ENCODE data around the gene ANO2. TPM values are rescaled to one million over a fixed set of nuclear protein-coding genes. Genes with fewer than 3 reads are reported as not detected.

Gene ANO2
- total RNA-seq, 1 donor from 2014 or later, result 2.2 TPM

DNA sequence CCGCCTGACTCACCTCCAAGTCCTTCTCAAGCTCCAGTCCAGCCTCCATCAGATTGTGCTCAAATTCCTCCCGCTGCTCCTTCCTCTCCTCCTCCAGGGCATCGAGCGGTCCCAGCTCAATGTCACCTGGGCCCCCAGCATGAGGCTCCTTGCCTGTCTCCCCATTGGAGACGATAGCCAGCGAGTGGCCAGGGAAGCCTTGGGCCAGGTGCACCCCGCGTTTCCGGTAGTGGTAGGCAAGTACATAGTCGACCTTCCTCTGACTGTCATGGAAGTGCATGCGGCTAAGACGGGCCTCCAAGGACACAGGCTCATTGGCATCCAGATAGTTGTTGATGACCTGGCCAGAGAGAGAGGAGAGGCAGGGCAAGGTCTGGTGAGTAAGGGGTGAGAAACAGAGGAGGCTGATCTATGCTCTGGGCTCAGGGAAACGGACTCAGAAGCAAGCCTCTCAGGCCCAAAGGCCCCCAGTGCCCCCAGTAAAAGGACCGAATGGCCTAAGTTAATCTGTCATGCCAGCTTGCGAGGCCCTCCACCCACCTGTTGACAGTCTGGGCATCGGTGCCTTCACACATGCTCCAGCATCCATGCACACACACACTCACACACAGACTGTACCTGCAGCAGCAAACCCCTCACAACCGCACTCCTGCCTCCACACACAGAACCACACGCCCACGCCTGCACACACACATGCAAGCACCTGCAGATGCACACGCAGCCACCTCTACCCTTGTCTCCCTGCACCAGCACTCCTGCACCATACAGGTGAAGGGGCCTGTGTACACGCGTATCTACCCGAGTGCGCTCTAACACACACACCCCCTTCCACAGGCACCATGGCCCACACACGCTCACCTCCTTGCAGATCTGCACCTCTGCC, 23.8 kb downstream of the ANO2 start:
- DNase-seq (ENCODE audit: low read depth), result no peak

DNA sequence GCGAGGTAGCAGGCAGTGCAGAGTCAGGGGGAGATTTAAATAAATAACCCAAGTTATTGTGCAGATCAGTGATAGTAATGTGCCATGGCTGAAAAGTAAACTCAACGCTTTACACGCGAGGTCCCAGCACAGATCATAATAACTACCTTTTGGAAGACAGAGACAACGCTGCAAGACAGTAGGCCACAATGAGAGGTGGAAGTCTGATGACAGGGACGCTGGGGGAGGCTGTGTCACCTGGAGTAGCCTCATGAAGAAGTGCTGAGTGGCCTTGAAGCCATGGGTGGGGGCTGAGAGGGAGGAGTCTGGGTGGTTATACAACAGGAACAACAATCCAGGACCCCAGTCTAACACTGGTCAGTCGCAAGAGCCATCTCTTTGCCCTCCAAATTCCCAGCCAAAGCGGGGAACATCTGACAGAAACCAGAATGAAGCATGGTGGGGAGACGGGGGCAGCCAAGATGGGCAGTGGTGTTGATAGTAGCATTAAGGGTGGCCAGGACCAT, 28.2 kb downstream of the ANO2 start:
- no peak for DNase-seq (ENCODE audit: low read depth)

GRCh38 chr12:5915511-5915910, 29.5 kb downstream of the ANO2 start:
- no peak for DNase-seq (ENCODE audit: low read depth)

DNA sequence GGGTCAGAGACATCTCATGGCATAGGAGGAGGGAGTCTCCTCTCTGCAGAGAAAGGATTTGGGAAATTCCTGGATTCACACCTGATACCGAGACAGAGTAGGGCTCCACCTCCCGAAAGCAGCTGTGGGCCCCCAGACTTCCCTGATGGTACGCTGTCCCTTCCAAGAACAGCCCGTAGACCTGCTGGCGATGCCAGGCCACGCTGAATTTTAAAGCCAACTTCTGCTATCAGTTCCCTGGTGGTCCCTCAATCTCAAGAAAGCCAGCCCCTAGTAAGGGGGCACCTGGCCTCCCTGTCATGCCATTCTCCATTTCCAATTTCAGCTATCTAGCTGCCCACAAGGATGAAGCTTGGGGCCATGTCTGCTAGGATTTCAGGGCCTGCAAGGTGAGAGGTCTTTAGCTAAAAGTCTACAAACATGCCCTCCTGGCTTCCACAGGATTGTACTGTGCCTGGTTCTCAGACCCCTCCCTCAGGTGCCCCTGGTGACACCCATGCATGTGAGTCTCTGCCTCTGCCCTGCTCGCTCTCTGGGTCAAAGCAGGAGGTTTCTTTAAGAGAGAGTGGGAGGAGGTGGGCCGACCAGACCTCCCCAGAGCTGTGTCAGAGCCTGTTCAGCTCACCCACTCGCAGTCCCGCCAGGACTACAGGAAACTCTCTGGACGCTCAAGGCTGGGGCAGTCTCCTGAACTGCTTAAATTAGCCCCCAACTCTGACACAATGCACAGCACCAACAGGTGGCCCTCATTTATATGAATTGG, 30.5 kb downstream of the ANO2 start:
- DNase-seq (ENCODE audit: low read depth), result no peak

DNA sequence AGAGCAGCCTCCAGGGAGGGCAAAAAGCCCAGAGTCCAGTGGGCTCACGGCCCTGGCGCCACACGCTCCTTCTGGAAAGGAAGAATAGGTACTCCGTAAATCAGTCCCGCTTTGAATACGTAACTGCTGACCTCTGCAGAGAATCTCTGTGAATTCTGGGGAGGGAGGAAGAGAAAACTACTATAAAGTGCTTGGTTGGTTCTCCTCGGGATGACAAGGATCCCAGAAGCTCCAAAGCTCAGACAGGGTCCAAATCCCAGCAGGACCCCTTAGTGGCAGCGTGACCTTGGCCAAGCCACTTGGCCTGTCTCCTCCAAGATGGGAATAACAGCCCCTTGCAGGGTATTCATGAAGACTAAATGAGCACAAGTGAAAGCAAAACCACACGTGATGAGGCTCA, 31.7 kb downstream of the ANO2 start:
- no peak for DNase-seq (ENCODE audit: low read depth)

- no peak for DNase-seq (ENCODE audit: low read depth)
Observed at GRCh38 chr12:5912437-5913334, 32.4 kb downstream of the ANO2 start.

- no peak for DNase-seq (ENCODE audit: low read depth)
Observed at GRCh38 chr12:5912011-5912410, 33.0 kb downstream of the ANO2 start.

DNA sequence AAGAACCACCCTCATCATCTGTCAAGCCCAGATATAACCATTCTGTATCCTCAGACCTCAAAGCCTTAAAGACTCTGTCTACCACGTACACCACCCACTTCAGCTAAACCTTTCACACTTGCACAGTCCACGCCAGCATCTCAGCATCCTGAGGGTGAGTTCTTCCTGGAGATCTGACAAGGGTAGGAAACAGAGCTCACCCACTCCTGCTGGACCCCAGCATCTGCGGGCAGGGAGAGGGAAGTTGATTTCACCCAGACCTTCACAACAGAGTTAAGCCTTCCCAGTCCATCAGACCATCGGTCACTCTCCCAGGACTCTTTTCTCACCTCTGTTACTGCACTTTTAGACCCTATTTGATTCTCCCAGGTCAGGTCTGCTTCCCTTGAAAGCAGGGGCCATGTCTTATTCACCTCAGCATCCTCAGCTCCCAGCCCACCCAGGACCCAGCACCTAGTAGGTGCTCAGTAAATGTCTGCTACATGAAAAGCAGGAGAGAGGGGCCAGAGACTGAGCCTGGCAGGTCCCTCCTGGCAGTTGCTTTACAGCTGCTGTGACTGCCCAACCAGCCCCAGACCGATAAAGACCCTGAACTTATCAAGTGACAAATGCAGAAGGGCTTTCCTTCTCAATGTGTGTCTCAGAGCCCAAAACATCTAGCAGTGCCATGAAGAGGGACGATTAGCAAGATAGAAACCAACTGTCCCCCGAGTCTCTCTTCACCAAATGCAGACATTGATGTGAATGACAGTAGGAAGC, 34.1 kb downstream of the ANO2 start:
- no peak for DNase-seq (ENCODE audit: low read depth)

GRCh38 chr12:5909560-5909959, 35.5 kb downstream of the ANO2 start:
- DNase-seq (ENCODE audit: low read depth), result no peak

DNA sequence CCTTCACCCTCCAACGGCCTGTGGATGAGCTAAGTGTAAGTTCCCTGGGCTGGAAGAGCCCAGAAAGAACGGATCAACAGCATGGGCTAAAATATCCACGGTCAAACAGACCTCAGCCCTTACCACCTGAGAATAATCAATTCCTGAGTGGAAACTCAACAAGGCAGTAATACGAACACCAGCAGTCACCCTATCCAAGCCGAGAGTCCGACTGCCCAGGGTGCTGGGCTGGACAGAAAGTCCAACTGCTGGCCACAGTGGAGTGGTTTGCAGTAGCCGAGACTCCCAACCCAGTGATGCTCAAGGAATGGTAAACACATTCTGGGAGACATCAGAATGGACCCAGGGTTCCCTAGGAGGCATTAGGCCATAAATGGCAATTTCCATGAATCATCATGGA, 36.8 kb downstream of the ANO2 start:
- no peak for DNase-seq (ENCODE audit: low read depth)

GRCh38 chr12:5907807-5908206, 37.3 kb downstream of the ANO2 start:
- no peak for DNase-seq (ENCODE audit: low read depth)

GRCh38 chr12:5905757-5906156, 39.3 kb downstream of the ANO2 start:
- no peak for DNase-seq (ENCODE audit: low read depth)

- DNase-seq (ENCODE audit: low read depth), result no peak
Observed at GRCh38 chr12:5904969-5905368, 40.1 kb downstream of the ANO2 start.

DNA sequence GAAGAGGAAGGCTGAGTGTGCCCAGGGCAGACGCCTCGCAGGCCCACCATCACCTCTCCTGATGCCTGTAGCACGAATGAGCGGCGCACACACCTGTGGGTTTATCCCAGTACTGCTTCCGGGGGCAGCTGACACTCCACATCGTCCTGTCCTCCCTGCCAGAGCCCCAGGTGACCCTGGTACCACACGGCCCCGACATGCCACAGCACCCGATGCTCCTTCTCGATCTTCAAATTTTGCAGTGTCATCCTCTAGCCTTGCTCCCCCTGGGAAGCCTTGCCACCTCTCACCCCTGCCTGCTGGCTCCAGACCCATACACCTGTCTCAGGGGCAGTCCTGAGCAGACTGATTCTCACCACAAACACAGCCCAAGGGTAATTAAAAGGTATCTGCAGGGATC, 40.6 kb downstream of the ANO2 start:
- DNase-seq (ENCODE audit: low read depth), result no peak

DNA sequence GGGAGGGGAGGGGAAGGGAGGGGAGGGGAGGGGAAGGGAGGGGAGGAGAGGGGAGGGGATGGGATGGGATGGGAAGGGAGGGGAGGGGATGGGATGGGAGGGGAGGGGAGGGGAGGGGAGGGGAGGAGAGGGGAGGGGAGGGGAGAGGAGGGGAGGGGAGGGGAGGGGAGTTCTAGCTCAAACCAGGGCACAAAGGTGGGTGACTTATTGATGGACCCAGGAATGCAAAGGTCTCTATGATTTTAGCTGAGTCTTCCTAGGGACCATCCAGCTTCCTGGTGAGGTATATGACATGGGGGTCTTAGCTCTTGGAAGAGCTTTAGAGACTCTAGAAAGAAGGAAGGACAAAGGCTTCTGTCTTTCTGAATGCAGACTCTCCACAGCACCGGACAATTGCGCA, 42.3 kb downstream of the ANO2 start:
- DNase-seq (ENCODE audit: low read depth), result no peak

DNA sequence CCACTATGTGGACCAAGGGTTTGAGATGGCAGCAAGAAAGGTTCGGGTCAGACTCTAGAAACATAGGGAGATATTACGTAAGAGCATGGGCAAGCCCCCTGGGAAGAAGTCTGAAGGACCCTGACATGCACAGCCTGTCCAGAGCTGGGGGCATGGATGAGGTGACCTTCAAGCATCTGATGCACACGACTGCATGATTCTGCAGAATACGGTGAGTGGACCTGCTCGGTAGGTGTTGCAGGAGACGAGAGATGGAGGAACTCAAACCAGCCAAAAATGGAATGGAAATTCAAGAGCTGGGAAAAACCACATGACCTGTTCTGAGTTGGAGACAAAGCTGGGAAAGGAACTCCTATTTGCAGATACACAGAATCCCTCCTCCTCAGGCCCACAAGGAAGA, 43.6 kb downstream of the ANO2 start:
- DNase-seq (ENCODE audit: low read depth), result no peak

GRCh38 chr12:5900533-5901205, 44.4 kb downstream of the ANO2 start:
- no peak for DNase-seq (ENCODE audit: low read depth)

DNA sequence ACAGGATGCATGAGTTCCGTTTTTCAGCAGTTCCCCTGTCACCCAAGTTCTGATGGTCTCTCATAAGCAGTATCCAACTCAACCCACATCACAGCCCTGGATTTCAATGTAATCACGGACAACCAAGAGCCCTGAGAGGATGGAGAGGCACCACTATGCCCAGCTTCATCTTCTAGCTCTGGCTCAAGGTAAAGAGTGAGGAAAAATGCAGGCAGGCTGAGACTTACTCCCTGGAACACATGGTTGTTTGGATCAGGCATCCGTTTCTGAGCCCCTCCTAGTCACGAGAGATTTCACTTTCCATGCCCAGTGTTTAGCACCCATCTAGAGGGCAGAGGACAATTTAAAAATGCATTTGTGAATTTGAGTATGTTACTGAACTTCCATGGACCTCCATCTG, 45.0 kb downstream of the ANO2 start:
- DNase-seq (ENCODE audit: low read depth), result no peak

- no peak for DNase-seq (ENCODE audit: low read depth)
Observed at GRCh38 chr12:5899675-5900074, 45.4 kb downstream of the ANO2 start.

DNA sequence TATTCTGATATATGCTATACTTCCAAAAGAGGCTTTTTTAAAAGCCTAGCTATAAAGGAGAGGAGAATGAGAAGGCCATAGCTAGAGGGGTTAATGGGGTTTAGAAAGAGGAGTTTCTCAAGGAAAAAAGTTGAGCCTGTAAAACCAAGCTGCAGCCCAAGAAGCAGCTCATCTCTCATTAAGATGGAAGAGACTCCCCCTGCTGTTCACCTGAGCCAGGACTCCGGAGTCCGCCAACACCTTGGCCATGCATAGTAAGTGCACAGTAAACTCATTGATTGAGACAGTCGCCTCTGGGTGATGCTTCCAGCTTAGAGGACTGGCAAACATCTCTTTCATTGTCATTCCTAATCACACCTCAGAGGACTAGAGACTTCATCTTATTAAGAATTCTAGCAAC, 46.2 kb downstream of the ANO2 start:
- DNase-seq (ENCODE audit: low read depth), result no peak

All from myocyte (in vitro differentiated cells).